ENCODE data around the gene MKRN2OS.

Gene MKRN2OS

GRCh38 chr3:12512534-12513118, 32.7 kb downstream of the MKRN2OS start:
- H3K36me3 ChIP-seq (ENCODE audit: control insufficient read depth in 2 of 2, insufficient read depth in 1 of 2, low read length in 2 of 2): peaks cover 0 to 27% of the 10 kb centered on the region in 2 experiments; a peak in 2 of 3 replicates
- TF ChIP-seq ZNF16 (tag by site-specific recombination; IDR thresholded peaks at IDR 0.05; ENCODE audit: low read depth) (no peak), ZNF221 (tag by site-specific recombination; IDR thresholded peaks at IDR 0.05; ENCODE audit: borderline replicate concordance) (no peak), ZNF2 (tag by site-specific recombination; IDR thresholded peaks at IDR 0.05) (no peak), ZNF354C (tag by site-specific recombination; IDR thresholded peaks at IDR 0.05; ENCODE audit: borderline replicate concordance, low read depth) (no peak), ZNF514 (tag by site-specific recombination; IDR thresholded peaks at IDR 0.05) (no peak), ZNF558 (tag by site-specific recombination; IDR thresholded peaks at IDR 0.05) (no peak), ZNF280C (tag by site-specific recombination; IDR thresholded peaks at IDR 0.05) (no peak), SP3 (tag by site-specific recombination; IDR thresholded peaks at IDR 0.05) (no peak), ZFP3 (tag by site-specific recombination; IDR thresholded peaks at IDR 0.05; ENCODE audit: low read depth) (no peak), ZNF610 (tag by site-specific recombination; IDR thresholded peaks at IDR 0.05; ENCODE audit: borderline replicate concordance) (no peak), KLF7 (tag by site-specific recombination; IDR thresholded peaks at IDR 0.05; ENCODE audit: borderline replicate concordance) (no peak), ZNF626 (tag by site-specific recombination; IDR thresholded peaks at IDR 0.05) (no peak), ZNF112 (tag by site-specific recombination; IDR thresholded peaks at IDR 0.05) (no peak), ZBTB20 (tag by site-specific recombination; IDR thresholded peaks at IDR 0.05) (no peak), ZBTB21 (tag by site-specific recombination; IDR thresholded peaks at IDR 0.05) (no peak), SP2 (tag by site-specific recombination; IDR thresholded peaks at IDR 0.05) (no peak), ZNF707 (tag by site-specific recombination; IDR thresholded peaks at IDR 0.05) (no peak)
- TF ChIP-seq, protein P1, sequence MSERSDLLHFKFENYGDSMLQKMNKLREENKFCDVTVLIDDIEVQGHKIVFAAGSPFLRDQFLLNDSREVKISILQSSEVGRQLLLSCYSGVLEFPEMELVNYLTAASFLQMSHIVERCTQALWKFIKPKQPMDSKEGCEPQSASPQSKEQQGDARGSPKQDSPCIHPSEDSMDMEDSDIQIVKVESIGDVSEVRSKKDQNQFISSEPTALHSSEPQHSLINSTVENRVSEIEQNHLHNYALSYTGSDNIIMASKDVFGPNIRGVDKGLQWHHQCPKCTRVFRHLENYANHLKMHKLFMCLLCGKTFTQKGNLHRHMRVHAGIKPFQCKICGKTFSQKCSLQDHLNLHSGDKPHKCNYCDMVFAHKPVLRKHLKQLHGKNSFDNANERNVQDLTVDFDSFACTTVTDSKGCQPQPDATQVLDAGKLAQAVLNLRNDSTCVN (tag by site-specific recombination; optimal IDR thresholded peaks at IDR 0.05): no peak
- TF ChIP-seq, protein P2, sequence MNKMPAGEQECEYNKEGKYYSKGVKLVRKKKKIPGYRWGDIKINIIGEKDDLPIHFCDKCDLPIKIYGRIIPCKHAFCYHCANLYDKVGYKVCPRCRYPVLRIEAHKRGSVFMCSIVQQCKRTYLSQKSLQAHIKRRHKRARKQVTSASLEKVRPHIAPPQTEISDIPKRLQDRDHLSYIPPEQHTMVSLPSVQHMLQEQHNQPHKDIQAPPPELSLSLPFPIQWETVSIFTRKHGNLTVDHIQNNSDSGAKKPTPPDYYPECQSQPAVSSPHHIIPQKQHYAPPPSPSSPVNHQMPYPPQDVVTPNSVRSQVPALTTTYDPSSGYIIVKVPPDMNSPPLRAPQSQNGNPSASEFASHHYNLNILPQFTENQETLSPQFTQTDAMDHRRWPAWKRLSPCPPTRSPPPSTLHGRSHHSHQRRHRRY (tag by site-specific recombination; IDR thresholded peaks at IDR 0.05): no peak
- TF ChIP-seq, protein P3, sequence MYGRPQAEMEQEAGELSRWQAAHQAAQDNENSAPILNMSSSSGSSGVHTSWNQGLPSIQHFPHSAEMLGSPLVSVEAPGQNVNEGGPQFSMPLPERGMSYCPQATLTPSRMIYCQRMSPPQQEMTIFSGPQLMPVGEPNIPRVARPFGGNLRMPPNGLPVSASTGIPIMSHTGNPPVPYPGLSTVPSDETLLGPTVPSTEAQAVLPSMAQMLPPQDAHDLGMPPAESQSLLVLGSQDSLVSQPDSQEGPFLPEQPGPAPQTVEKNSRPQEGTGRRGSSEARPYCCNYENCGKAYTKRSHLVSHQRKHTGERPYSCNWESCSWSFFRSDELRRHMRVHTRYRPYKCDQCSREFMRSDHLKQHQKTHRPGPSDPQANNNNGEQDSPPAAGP (tag by site-specific recombination; IDR thresholded peaks at IDR 0.05): no peak
- CTCF ChIA-PET: no interaction called here
- POLR2A ChIA-PET: no interaction called here
- no peaks in the 10 kb centered on the region for H3K9me3 ChIP-seq (ENCODE audit: control insufficient read depth, insufficient read depth, low read depth, low read length)
- no peak overlapping the region for H3K27ac ChIP-seq (ENCODE audit: extremely low read depth, low read depth, low read length)
- H3K4me3 ChIP-seq (ENCODE audit: low read depth, low read length): no peak overlapping the region
- H3K4me1 ChIP-seq (ENCODE audit: control insufficient read depth, insufficient read depth, low read length): peaks cover 4% of the 10 kb centered on the region

DNA sequence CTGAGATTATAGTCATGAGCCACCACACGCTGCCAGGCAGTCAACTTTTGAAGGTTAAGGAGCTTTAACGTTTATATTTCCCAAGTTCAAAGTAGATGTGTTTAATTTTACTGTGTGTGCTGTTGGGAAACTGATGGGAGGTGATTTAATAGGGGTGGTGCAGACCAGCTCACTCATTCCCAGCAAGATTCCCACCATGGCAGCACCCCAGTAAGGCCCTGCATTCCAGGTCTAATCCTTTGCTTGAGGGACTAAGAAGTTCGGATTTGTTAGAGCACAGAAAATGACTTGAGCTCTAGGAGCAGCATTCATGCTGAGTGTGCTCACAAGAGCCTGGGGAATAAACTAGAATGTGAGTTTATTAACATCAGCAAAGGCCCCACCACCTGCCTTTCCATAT, 35.8 kb downstream of the MKRN2OS start:
- Histone ChIP-seq H3K27ac (ENCODE audit: extremely low read depth, low read depth, low read length) (no peak overlapping the region), H3K4me3 (ENCODE audit: low read depth, low read length) (no peak overlapping the region), H3K4me1 (ENCODE audit: control insufficient read depth, insufficient read depth, low read length) (no peaks in the 10 kb centered on the region), H3K9me3 (ENCODE audit: control insufficient read depth, insufficient read depth, low read depth, low read length) (no peaks in the 10 kb centered on the region), H3K36me3 (ENCODE audit: control insufficient read depth in 2 of 2, insufficient read depth in 1 of 2, low read length in 2 of 2) (peaks cover 24 to 53% of the 10 kb centered on the region in 2 experiments)
- POLR2A ChIA-PET: no interaction called here
- CTCF ChIA-PET: interaction anchor here (0.6 to 2.2 kb wide), 2 partner anchors 15 to 1170 kb away, joined by 3 to 8 read pairs; no protein-coding TSS in a partner anchor
- TF ChIP-seq, protein P4, sequence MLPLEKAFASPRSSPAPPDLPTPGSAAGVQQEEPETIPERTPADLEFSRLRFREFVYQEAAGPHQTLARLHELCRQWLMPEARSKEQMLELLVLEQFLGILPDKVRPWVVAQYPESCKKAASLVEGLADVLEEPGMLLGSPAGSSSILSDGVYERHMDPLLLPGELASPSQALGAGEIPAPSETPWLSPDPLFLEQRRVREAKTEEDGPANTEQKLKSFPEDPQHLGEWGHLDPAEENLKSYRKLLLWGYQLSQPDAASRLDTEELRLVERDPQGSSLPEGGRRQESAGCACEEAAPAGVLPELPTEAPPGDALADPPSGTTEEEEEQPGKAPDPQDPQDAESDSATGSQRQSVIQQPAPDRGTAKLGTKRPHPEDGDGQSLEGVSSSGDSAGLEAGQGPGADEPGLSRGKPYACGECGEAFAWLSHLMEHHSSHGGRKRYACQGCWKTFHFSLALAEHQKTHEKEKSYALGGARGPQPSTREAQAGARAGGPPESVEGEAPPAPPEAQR (tag by site-specific recombination; IDR thresholded peaks at IDR 0.05): no peak
- TF ChIP-seq ZNF701 (tag by site-specific recombination; IDR thresholded peaks at IDR 0.05) (no peak), ZNF621 (tag by site-specific recombination; IDR thresholded peaks at IDR 0.05) (no peak), ZNF548 (tag by site-specific recombination; IDR thresholded peaks at IDR 0.05) (no peak), ZNF10 (tag by site-specific recombination; IDR thresholded peaks at IDR 0.05) (no peak), SCRT1 (tag by site-specific recombination; IDR thresholded peaks at IDR 0.05; ENCODE audit: borderline replicate concordance) (no peak), ZNF530 (tag by site-specific recombination; IDR thresholded peaks at IDR 0.05; ENCODE audit: low read depth) (no peak)

Data from HEK293 (cell line).